ENCODE results near the gene CDC42BPA.

CDC42BPA gene

DNA sequence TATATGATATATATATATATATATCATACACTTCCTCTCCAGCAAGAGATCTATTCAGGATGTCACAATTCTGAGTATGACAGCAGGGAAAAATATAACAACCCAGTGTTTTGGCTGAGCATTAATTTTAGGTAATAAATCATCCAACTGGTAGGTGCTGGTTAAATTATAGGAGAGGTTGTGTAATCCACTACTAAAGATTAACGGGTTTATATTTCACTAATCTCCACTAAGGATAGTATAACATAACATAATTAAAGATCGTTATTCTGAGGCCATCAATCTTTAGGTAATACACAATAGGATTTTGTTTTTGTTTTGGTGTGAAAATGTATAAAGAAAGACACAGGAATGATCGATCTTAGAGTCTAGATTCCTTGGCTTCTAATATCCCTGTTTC lies 276.0 kb downstream of the CDC42BPA start:
- TF ChIP-seq GATA2 (IDR thresholded peaks at IDR 0.05; ENCODE audit: low read depth, low read length): no peak
- no peak for TF ChIP-seq GATA3 (IDR thresholded peaks at IDR 0.05; ENCODE audit: low read depth, low read length)

DNA sequence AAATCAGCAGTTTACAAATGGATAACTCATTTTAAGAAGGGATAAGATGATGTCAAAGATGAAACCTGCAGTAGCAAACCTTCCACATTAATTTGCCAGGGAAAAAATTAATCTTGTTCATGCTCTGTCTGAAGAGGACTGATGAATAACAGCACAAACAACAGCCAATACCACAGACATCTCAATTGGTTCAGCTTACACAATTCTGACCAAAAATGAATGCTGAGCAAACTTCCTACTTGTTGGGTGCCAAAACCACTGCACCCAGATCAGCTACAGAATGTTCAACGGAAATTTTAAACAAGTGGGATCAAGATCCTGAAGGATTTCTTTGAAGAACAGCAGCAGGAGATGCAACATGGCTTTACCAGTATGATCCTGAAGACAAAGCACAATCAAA lies 279.9 kb downstream of the CDC42BPA start:
- no peak for TF ChIP-seq GATA3 (IDR thresholded peaks at IDR 0.05; ENCODE audit: low read depth, low read length)
- no peak for TF ChIP-seq GATA2 (IDR thresholded peaks at IDR 0.05; ENCODE audit: low read depth, low read length)

DNA sequence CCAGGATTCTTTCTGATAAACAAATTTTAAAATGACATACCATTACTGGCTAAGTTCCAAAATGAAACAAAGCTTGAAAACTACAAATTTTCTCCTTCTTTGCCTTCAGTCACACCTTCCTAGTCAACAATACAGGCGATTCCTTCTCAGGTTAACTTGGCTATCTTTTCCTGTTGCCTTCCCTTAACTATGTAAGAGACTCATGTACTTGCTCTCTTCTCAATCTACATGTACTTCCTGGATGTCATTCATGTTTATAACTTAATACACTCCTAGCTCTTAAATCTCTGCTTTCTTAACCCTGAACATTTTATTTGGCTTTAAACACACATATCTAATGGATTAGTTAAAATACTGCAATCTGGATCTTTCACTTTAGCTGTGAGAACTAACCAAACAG lies 281.2 kb downstream of the CDC42BPA start:
- no peak for TF ChIP-seq GATA2 (IDR thresholded peaks at IDR 0.05; ENCODE audit: low read depth, low read length)
- no peak for TF ChIP-seq GATA3 (IDR thresholded peaks at IDR 0.05; ENCODE audit: low read depth, low read length)

DNA sequence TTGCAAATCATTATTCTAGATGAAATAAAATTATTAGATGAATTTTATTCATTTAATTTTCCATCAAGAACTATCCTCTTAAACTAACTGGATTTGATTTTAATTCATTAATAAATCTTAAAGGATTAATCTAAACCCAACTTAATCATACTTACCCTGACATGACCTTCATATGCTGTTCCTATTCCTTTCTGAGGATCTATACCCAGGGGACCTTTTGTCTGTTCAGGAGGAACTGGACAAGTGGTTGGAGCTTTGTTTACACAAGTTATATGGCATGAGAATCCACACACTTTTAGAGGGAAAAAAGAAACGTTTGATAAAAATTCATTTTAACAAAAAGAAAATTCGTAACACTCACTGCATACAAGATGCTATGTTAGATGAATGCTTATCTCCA lies 283.0 kb downstream of the CDC42BPA start:
- TF ChIP-seq GATA3 (IDR thresholded peaks at IDR 0.05; ENCODE audit: low read depth, low read length) (no peak), GATA2 (IDR thresholded peaks at IDR 0.05; ENCODE audit: low read depth, low read length) (no peak)

DNA sequence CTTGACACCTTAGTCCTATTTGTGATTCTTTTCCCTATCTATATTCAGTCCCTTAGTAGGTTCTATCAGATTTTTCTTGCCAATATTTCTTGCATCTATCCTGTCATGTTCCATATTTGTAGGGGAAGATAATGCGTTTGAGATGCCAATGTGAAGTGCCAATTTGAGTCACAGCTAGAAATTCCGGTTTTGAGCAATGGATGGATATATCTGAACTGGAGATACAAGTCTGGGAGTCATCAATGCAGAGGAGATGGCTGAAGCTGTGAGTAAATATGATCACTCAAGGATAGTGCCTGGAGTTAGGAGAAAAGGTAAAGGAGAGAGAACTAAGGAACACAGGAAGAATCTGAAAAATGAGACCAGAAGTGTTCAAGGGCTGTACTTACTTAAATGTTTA lies 284.4 kb downstream of the CDC42BPA start:
- TF ChIP-seq GATA3 (IDR thresholded peaks at IDR 0.05; ENCODE audit: low read depth, low read length): no peak
- no peak for TF ChIP-seq GATA2 (IDR thresholded peaks at IDR 0.05; ENCODE audit: low read depth, low read length)

DNA sequence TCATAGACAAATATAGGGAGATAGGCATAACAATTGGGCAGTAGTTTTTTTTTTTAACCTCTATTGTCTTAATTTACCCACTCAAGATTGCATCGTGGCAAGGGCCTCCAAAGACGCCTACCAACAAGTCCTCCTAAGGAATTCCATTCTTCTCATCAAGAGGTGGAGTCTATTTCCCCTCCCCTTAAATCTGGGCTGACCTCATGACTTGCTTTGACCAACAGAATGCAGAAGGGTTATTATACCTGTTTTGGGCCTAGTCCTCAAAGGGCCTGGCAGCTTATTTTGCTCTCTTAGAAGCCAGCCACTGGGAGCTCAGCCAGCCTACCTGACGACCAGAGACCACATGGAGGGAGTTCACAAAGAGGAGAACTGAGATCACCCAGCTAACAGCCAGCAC lies 285.9 kb downstream of the CDC42BPA start:
- TF ChIP-seq GATA2 (IDR thresholded peaks at IDR 0.05; ENCODE audit: low read depth, low read length): no peak
- no peak for TF ChIP-seq GATA3 (IDR thresholded peaks at IDR 0.05; ENCODE audit: low read depth, low read length)

DNA sequence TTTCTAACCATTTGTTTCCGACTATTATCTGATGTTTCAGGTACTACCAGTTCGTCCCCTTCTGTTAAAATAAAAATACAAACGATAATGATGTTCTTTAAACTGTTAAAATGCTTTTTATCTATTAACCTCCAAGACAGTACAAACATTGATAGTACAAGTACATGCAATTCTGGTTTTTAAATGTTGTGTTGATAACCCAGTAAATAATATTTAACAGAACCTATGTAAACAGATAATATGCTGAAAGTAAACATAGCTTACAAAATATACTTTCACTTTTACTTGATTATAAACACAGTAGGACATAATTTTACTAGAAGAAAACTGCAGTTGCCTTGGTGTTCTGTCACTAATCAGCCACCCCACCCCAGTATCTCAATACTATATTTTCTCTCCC lies 301.3 kb downstream of the CDC42BPA start:
- no peak for TF ChIP-seq GATA2 (IDR thresholded peaks at IDR 0.05; ENCODE audit: low read depth, low read length)
- no peak for TF ChIP-seq GATA3 (IDR thresholded peaks at IDR 0.05; ENCODE audit: low read depth, low read length)

GRCh38 chr1:227010645-227011044 lies 307.6 kb downstream of the CDC42BPA start:
- no peak for TF ChIP-seq GATA3 (IDR thresholded peaks at IDR 0.05; ENCODE audit: low read depth, low read length)
- no peak for TF ChIP-seq GATA2 (IDR thresholded peaks at IDR 0.05; ENCODE audit: low read depth, low read length)

DNA sequence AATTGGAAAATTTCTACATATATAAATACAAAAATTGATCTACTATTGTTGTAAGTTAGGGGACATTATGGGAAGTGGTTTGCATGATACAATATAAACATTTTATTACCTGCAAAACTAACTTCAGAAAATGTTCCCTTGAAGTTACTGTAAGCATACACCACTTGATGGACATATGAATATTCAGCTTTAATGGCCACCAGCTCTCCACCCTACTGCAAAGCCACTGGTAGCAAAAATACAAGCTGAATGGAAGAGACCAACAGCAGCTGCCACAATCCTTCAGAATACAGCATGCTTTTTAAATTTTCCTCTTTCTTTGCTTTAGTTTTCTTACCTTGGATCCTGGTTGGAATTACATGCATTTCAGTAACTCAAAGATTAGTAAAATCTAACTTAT lies 308.4 kb downstream of the CDC42BPA start:
- no peak for TF ChIP-seq GATA3 (IDR thresholded peaks at IDR 0.05; ENCODE audit: low read depth, low read length)
- no peak for TF ChIP-seq GATA2 (IDR thresholded peaks at IDR 0.05; ENCODE audit: low read depth, low read length)

DNA sequence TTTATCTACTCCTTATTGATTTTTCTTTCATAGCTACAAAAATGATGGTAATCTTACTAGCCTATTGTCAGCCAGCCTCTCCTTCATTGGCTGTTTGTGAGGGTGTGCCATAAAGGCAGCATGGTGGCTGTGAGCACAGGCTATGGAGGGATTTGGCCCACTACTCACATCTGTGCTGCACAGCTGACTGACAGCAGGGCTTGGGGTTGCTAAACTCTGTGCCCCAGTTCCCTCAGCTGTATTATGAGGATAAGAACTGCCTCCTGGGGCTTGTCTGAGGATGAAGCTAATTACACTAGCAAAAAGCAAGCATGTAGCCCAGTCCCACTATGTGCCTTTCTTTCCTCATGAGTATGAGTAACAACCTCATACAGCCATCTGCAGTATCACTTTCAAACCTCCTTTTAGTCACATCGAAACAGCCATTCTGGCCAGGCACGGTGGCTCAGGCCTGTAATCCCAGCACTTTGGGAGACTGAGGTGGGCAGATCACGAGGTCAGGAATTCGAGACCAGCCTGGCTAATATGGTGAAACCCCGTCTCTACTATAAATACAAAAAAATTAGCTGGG lies 312.0 kb downstream of the CDC42BPA start:
- TF ChIP-seq GATA3 (IDR thresholded peaks at IDR 0.05; ENCODE audit: low read depth, low read length) (no peak), GATA2 (IDR thresholded peaks at IDR 0.05; ENCODE audit: low read depth, low read length) (no peak)

GRCh38 chr1:227004796-227005195 lies 313.5 kb downstream of the CDC42BPA start:
- TF ChIP-seq GATA3 (IDR thresholded peaks at IDR 0.05; ENCODE audit: low read depth, low read length): no peak
- TF ChIP-seq GATA2 (IDR thresholded peaks at IDR 0.05; ENCODE audit: low read depth, low read length): no peak

- no peak for TF ChIP-seq GATA3 (IDR thresholded peaks at IDR 0.05; ENCODE audit: low read depth, low read length)
- no peak for TF ChIP-seq GATA2 (IDR thresholded peaks at IDR 0.05; ENCODE audit: low read depth, low read length)
Observed at GRCh38 chr1:227003165-227003564, 315.1 kb downstream of the CDC42BPA start.

GRCh38 chr1:227002531-227003049 lies 315.7 kb downstream of the CDC42BPA start:
- TF ChIP-seq GATA3 (IDR thresholded peaks at IDR 0.05; ENCODE audit: low read depth, low read length) (no peak), GATA2 (IDR thresholded peaks at IDR 0.05; ENCODE audit: low read depth, low read length) (peak; percentile 15; the same call in 1 of the 2 replicates)

DNA sequence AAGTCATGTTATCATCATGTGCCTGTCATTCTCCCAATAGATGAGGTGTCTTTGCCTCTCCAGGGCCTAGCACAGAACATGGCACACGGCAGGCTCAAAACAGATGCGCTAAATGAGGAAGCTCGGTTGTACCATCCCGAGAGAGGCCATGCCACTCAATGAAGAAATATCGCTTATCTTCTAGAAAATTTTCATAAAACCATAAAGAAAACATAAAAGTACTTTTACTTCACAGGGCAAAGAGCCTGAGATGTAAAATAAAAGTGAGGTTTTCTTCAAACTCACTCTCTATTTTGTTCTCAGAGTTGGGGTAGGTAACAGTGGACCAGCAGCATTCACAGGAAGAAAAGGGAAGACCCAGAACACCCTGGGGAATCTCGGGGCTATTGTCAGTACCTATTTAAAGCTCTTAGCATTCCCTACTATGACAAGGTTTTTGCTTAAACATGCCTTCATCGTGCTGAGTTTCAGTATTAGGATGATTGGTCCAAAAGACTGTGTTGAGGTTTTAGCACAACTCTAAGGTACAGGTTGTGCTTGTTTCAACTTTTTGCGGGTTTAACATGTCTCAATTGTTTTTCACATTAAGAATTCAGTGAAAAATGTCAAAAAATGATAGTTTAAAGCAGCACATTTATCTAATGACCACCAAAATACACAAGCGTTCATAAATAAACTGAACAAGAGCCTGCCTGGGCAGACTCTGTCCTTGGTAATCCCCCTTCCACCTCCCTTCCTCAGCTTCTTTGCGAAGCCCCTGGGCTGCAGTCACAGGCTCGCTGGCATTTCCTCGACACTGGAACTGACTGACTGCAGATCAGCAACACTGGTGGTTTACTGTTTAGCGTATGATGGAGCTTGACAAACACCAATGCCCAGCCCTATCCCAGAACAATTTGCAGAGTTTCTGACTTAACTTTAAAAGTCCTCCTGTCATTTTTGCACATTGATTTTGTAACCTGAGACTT lies 322.6 kb downstream of the CDC42BPA start:
- no peak for TF ChIP-seq GATA2 (IDR thresholded peaks at IDR 0.05; ENCODE audit: low read depth, low read length)
- no peak for TF ChIP-seq GATA3 (IDR thresholded peaks at IDR 0.05; ENCODE audit: low read depth, low read length)

All from SH-SY5Y (cell line).